ENCODE results near the gene SHROOM4.

SHROOM4 gene

DNA sequence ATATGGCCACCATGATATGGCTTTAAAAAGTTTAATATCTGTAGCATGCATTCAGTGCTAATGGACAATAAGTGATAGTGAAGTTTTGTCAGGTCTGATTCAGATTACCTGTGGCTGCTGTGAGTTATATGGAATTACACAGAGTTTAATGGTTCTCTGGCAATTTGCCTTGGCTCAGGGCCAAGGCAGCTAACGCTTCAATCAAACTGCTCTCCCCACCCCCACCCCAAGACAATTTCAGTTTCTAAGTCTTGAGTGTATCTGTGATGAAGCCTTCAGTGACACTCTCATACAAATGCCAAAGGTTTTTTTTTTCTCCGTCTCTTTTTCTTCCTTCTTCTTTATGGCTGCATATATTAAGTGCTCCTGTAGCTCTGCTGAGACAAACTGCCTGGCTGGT lies 106.6 kb downstream of the SHROOM4 start:
- no peak for DNase-seq

DNA sequence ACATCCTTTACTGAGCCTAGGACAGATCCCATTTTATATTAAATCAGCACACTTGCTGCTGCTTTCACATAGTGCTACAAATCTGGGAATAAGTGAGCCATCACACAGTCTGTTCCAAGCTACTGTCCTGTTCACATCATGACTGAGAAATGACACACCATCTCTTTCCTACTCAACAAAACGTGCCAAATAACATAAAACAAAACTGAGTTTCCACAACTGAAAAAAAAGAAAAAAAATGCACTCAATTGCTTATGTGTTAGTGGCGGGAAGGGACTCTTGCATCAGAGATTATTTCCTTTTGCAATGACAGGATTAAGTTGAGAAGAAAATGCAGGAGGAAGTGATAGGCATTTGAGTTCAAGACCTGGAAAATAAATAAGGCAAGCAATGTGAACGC lies 109.0 kb downstream of the SHROOM4 start:
- DNase-seq: no peak

DNA sequence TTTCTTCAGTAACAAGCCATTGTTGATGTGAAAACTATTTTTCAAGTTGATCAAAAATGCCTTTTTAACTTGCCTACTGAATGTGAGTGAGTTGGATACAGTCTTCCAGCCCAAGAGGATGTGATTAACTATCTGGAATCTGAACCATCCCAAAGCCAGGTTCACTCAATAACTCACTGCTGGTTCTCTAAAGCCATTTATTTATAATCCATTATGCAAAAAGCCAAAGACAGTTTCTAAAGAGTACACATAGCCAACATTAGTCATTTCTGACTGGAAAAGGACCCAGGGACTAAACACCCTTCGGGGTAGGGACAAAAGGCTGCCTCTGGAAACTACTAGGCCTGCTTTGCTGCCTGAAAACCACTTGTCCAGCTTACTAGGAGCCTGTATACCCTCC lies 109.6 kb downstream of the SHROOM4 start:
- DNase-seq: no peak

DNA sequence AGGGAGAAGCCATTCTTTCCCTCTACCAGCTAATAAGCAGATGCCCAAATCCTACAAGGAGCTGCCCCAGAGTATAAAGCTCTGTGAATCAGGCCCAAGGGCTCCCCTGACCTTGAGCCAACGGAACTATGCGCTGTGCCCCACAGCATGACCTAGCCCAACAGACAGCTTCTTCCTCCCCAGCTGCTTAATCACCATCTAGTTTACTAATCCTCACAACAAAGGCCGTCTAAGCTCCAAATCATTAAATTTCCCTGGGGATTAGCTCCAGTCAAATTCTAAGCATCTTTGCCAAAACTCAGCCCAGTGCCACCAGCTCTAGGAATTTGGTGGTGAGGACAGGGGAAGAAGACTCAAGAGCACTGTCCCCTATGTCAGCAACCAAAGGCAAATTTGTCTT lies 113.1 kb downstream of the SHROOM4 start:
- no peak for DNase-seq

DNA sequence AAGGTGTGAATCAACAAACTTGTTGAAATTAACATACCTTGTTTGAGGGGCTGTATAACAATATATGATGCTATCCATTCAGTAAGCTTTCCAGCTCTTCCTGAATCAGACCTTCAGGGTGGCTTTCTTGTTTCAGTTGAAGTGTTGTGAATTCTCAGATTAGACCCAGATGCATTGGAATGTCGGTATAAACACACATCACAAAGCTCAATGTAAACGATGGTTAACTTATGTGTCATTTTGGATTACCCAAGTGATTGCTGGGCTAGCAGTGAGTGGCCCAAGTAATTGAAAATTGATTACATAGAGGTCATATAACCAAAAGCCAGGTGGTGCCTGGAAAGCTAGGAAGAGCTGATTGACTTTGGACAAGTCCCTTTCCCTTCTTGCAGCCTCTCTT lies 115.0 kb downstream of the SHROOM4 start:
- DNase-seq: no peak

DNA sequence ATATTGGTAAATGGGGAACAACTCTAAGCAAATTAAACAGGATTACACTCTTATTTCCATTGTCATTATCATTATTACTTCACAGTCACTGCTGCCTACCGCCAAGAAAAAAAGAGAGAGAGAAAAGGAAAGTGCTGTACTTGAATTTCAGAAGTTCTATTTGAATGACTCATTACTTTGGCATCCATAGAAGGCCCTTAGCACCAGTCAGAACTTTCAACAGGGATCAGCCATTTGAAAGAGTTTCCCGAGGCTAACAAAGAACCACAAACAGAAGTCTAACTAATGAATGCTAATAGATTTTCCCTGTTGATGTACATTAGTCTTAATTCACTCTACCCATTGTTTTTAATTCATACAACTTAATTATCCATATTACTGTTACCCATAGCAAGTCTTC lies 116.3 kb downstream of the SHROOM4 start:
- DNase-seq: no peak

DNA sequence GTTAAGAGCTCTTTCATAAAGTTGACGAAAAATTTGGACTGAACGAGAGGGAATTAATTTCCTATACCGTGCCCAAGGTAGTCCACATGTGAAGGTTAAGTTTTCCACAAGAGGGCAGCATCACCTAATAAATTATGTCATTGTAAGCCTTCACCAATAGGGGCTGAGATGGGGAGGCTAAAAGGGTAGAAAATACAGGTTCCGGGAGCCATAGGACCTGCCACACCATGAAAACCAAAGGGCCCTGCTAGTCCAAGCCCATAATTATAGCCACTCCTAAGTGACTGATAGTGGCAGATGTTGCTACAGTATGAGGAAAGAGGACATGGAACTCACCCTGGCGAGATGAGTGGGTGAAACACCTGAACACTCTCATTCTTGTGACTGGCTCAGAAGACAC lies 122.2 kb downstream of the SHROOM4 start:
- peak; percentile 59 for DNase-seq

DNA sequence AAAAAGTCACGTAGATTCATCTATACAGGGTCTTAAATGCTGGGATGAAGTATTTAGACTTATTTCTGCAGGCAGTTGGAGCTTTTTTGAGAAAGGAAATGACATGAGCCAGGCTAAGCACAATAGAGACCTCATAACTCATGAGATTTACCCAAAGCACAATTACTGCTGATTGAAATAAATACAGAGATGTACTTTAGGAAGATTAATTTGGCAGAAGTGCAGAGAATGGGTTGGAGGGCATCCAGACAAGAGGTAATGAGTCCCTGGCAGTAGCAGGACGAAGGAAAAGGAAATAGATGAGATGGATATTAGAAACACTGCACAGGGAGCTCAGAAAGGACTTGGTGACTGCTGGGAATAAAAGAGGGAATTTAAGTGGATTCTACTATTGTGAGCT lies 129.1 kb downstream of the SHROOM4 start:
- no peak for DNase-seq

DNA sequence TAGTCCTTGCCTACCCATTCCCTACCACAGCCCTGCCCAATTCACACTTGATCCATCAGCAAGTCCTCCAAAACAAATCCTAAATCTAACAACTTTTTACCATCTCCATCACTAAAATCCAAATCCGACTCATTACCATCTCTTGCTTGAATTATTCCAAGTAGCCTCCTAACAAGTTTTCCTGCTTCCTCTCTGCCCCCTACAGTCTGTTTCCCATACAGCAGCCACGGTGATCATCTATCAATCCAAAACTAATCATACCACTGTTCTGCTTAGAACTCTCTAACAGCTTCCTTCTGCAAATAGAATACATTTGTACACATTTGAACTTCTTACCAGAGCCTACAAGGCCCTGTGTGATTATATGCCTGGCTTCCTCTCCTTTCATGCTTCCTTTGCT lies 133.0 kb downstream of the SHROOM4 start:
- DNase-seq: no peak

DNA sequence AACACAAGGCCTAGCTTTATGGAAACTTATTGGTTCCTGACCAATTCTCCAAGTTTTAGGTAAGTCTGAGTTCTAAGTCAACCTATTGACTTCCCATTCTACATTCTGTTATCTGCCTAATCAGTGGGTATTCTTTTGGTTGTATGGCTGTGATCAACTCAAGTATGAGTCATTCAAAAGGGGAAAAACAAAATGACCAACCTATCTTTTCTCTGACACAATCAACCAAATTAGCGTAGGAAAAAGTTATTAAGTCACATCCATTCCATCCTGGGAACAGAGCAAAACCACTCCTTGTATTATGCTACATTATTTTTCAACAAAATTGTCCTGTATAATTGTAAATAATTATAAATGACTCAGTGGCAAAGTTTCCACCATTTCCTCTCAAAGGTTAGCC lies 136.2 kb downstream of the SHROOM4 start:
- no peak for DNase-seq

DNA sequence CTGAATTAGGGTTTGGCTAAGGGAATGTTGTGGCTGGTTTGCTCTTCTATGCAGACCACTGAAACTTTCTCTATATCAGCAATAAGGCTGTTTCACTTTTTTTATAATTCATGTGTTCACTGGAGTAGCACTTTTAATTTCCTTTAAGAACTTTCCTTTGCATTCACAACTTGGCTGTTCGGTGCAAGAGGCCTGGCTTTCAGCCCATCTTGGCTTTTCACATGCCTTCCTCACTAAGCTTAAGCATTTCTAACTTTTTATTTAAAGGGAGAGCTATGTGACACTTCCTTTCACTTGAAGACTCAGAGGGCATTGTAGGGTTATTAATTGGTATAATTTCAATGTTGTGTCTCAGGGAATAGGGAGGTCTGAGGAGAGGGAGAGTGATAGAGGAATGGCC lies 142.3 kb downstream of the SHROOM4 start:
- no peak for DNase-seq

DNA sequence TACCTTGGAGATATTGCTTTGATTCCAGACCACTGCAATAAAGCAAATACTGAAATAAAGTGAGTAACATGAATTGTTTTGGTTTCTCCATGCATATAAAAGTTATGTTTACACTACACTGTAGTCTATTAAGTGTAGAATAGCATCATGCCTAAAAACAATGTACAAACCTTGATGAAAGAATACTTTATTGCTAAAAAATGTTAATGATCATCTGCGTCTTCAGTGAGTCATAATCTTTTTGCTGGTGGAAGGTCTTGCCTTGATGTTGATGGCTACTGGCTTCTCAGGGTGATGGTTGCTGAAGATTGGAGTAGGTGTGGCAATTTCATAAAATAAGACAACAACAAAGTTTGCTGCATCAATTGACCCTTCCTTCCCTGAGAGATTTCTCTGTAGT lies 145.1 kb downstream of the SHROOM4 start:
- DNase-seq: no peak

DNA sequence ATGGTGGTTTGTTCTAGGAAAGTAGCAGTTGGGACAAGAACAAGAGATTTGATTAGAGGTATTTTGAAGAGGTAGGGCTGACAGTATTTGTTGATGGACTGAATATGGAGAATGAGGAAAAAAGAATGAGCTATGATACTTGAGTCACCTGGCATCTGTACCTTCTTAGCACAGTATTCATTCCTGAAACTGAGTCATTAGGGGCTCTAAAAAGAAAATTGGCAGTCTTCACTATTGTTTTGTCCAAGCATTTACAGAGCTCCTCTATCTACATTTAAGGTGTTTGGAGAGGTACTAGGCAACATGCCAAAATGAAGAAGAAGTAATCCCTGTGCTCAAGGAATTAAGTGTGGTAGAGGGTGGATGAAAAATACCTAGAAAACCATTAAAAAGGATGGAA lies 165.8 kb downstream of the SHROOM4 start:
- DNase-seq: no peak

DNA sequence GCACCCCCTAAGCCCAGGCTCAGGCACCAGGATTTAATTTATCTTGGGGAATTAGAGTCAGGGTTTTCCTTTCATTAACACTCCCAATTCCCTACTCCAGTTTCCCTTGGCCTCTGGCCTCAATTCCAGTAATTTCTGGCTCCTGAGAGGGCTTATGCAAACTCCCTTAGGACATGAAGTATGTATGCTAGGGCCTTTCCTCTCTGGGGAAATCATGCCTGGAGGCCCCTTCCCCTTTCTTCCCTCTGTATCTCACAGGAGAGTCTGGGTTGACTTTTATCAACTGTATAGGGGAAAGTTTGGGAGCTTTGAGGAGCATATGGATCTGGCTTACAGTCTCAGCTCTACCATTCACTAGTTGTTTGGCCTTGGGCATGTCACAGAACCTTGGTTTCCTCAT lies 169.5 kb downstream of the SHROOM4 start:
- DNase-seq: no peak

DNA sequence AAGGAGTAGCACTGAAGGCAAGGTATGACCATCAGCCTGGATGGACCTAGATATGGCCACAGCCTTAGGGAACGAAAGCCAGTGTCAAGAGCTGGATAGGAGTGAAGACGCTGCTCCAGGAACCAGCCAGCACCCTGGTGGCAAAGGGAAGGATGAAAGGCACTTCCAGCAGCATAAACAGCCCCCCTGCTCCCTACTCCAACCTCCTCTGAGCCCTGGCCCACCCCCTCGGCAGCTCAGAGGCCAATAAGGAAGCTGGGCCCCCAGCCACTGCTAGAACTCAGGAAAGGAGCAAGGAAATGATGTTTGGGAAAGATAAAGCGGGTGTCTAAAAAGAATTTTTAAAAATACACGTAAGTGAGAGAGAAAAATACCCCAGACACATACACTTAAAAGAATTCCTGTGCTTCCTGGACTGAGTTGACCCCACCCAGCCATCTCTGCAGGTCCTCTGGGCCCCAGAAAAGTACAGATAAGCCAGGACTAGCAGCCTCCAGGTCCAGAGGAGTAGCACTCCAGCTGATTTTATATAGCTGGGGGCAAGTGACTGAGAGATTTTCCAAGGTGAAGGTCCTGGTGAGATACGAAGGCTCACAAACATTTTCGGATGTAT lies 170.4 kb downstream of the SHROOM4 start:
- DNase-seq: no peak

DNA sequence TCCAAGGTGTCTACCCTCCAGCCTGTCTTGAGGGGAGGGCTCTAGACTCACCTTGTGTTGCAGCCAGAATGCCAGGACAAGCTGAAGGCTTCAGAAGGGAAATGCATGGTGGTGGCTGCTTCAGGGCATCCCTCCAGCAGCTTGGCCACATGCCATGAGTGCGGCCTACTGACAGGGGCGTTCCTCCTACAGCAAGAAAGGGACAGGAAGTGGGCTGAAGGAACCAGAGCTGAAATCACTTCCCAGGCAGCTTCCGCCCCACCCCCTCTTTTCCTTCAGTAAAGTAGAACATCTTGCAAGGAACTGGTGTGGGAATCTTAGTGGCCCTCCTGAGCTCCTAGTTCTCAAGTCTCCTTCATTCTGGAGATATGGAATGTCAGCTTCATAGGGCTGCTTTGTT lies 175.9 kb downstream of the SHROOM4 start:
- DNase-seq: no peak

DNA sequence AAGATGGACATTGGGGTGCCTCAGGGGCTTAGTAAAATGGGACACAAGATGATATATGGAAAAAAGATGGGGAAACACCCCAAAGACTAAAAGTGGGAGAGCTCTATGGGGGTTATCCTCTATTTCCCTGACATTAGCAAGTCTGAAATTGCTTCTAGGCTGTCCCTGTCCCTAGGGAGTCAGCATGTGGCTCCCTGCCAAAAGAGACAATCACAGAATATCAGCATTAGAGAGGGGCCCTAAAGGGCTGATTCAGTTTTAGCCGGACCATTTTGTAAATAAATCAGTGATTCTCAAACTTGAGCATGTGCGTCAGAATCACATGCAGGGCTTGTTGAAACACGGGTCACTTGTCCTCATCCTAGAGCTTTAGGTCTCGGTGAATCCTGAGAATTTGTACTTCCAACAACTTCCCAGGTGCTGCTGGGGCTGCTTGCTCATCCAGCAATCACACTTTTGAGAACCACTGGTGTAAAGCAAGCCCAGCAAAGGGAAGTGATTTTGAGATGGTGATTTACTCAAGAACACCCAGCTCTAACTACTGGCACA lies 178.1 kb downstream of the SHROOM4 start:
- no peak for DNase-seq

DNA sequence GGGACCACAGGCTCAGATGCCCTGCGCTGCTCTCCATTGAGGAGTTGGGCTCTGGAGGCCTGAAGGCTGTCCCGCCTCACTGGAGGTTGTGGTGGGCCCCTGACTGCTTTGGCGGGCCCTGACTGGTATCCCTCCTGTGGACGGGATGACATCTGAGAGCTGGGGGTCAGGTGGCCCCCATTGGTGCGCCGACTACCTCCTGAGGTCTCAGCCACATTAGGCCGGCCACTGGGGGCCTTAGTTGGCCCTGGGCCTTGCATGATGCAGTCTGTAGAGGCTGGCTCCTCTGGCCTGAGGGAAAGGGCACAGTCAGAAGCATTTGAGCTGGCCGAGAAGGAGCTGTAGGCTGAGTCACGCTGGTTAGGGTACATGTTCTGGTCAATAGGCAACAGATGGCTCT lies 178.8 kb downstream of the SHROOM4 start:
- no peak for DNase-seq

DNA sequence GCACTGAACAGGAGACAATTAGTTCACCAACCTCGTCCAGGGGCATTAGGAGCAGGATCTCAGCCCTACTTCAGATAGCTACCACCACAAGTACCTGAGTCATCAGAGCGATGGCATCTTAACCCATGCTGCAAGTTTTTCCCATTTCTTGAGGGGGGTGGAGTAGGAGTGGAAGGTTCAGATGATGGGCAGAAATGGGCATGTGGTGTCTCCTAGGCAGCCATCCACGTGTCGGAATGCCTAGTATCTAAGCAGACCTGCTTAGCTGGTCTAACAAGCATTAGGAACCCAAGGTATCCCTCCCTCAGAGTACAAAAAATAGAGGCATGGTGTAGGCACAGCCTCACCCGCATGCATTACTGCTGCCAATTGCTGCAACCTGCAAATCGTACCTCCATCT lies 184.2 kb downstream of the SHROOM4 start:
- DNase-seq: no peak

DNA sequence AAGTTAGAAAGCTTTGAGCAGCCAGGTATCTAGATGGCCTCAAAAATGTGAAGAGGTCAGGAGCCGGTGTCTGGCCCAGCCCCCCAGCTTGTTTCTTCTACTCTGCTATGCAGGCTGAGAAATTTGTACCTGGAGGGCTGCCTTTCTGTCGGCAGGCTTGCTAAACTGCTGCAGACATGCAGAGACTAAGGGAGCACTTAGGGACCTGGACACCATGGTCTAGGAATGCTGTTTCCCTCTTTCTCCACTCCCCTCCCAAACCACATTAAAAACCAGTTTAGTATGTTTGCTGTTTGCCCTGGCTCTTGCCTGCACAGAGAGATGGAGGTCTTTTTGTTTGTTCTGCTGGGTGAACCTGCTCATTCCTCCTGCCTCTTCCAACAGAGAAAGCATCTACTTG lies 186.3 kb downstream of the SHROOM4 start:
- DNase-seq: no peak

DNA sequence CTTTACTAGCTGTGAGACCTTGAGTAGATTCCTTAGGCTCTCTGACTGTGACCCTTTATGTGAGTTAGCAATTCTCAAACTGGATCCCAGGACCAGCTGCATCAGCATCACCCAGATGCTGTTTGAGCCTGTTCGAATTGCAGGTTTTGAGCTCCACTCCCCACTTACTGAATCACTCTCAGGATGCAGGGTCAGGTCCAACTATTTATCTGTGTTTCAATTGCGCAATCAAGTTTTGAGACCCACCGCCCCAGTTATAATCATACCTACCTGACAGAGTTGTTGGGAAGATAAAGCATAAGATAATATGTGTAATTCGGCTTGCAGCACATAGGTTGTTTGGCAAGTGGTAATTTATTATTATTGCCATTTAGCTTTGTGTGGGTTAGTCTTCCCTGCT lies 187.6 kb downstream of the SHROOM4 start:
- no peak for DNase-seq

DNA sequence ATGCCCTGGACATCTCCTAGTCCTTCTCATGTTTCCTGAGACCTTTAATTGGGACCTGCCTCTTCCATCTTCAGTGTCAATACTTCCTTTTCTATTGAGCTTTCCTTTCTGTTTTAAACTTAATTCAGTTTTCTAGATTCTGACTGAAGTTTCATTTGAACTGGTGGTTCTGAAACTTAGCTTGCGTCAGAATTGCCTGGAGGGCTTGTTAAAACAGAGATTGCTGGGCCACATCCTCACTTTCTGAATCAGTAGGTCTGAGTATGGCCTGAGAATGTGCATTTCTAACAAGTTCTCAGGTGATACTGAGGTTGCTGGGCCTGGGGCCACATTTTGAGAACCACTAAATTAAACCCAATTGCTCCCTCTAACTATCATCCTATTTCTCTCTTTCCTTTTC lies 191.2 kb downstream of the SHROOM4 start:
- peak; percentile 65 for DNase-seq

DNA sequence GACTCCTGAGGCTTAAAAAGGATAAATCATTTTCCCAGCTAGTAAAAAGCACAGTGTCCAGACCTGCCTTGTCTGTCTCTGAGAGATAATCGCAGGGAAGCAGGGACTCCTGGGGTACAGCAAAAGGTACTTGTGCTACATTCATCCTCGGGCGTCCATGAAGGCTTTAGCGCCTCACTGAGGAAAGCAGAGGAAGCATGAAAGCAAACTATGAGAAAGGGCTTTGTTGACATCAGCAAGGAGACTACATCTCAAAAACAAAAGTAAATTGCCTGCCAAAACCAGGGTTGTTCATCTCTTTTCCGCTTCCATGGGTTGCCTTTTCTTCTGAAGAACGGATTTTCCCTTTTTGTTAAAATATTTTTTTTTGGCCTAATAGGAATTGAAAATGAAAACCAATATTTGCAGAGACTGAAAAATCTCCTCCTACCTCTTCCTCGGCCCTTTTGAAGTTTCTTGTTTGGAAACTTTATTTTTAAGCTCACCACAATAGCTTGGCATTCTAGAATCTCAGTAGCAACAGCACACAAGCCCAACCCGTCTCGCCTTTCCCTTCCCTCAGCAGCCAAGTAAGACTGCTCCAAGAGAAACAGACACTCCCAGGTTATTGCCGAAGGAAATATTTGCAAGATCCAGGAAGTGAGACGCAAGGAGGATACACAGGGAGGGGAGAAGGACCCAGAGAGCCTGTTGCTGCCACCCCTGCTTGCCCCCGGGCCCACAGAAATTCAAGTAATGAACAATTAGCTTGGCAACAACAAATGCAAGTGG lies 195.0 kb downstream of the SHROOM4 start:
- no peak for DNase-seq

DNA sequence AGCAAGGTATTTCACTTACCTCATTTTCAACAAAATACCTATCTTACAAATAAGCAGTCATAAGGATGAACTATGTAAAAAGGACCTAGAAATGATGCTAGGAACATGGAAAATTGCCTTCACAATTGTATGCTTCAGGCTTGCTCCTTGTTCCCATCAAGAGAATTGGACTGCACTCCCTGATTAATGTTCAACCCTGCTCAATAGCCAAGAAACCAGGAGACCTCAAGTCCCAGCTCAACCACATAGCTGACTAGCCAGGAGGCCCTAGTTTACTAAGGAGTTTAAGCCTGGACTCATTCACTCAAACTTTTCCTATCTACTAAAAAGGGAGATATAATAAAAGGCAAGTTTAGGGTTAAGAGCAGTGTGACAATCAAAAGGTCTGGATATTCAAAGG lies 196.8 kb downstream of the SHROOM4 start:
- no peak for DNase-seq
